ENCODE measurements around the gene PSMD14. TPM values are rescaled to one million over a fixed set of nuclear protein-coding genes. Genes with fewer than 3 reads are reported as not detected.

The PSMD14 gene
- total RNA-seq, 1 experiment from 2014 or later = 83.7 TPM

DNA sequence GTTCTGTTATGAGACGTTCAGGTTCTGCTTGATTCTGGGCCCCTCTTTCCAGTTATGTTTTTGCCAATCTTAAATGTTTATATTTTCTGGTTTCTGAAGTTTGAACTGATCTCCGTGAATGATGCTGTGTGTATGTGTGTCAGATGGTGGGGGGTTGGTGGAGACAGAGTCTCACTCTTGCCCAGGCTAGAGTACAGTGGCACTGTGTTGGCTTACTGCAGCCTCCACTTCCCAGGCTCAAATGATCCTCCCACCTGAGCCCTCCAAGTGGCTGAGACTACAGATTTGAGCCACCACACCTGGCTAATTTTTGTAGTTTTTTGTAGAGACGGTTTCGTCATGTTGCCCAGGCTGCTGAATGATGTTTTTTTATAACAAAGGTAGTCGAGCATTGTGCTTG is 45.9 kb downstream of the PSMD14 start:
- Mint-ChIP-seq H3K4me3 (no peak overlapping the region), H3K36me3 (ENCODE audit: insufficient read depth in 1 of 3, low read depth in 3 of 3) (peaks cover 0 to 4% (median 4%) of the 10 kb centered on the region in 3 experiments; a peak in 3 of 7 replicates), H3K27me3 (ENCODE audit: low read depth) (no peaks in the 10 kb centered on the region), H3K4me1 (peaks cover 25 to 29% of the 10 kb centered on the region in 2 experiments), H3K9me3 (no peaks in the 10 kb centered on the region), H3K27ac (peak overlapping the region in 2 of 3 experiments; percentile 7 to 29; a peak in 4 of 7 replicates)
- Histone ChIP-seq H2BK12ac (ENCODE audit: insufficient read length, low read depth, low read length) (no peak overlapping the region), H4K5ac (ENCODE audit: insufficient read length, low read depth, low read length) (no peak overlapping the region), H3K14ac (ENCODE audit: insufficient read depth, low read length) (no peak overlapping the region), H3K79me2 (ENCODE audit: insufficient read depth, low read length) (peaks cover 14% of the 10 kb centered on the region; the same call in 1 of the 2 replicates), H2AK5ac (ENCODE audit: insufficient read length, low read length) (no peak overlapping the region), H3K4ac (ENCODE audit: low read depth, low read length) (no peak overlapping the region), H3K9me3 (ENCODE audit: control insufficient read depth, low read depth, low read length) (no peaks in the 10 kb centered on the region), H3K79me1 (ENCODE audit: insufficient read depth, low read depth, low read length, poor library complexity, severe bottlenecking) (peaks cover 3% of the 10 kb centered on the region), H2BK20ac (ENCODE audit: low read depth, low read length, poor library complexity, severe bottlenecking) (no peak overlapping the region), H3K56ac (ENCODE audit: insufficient read length, low read depth, low read length) (no peak overlapping the region), H2BK15ac (ENCODE audit: low read depth, low read length) (no peak overlapping the region), H4K8ac (replicated peaks; ENCODE audit: insufficient read length, low read depth, low read length) (no peak overlapping the region), H3K27me3 (ENCODE audit: insufficient read depth, low read length) (no peaks in the 10 kb centered on the region), H2AFZ (ENCODE audit: low read length) (no peak overlapping the region), H3K9ac (ENCODE audit: extremely low read depth, insufficient read length, low read length) (no peak overlapping the region), H3K23ac (ENCODE audit: insufficient read length, low read depth, low read length) (no peak overlapping the region), H4K20me1 (ENCODE audit: control insufficient read depth, insufficient read depth, insufficient read length) (no peaks in the 10 kb centered on the region), H3K27ac (ENCODE audit: insufficient read length, low read depth, low read length) (no peak overlapping the region), H4K91ac (ENCODE audit: insufficient read length, low read depth, low read length) (no peak overlapping the region), H3K18ac (ENCODE audit: insufficient read length, low read depth, low read length) (no peak overlapping the region), H3K23me2 (ENCODE audit: insufficient read length, low read depth, low read length, poor library complexity, severe bottlenecking) (no peaks in the 10 kb centered on the region), H3K4me2 (ENCODE audit: insufficient read depth, insufficient read length, low read length) (no peak overlapping the region), H2BK5ac (ENCODE audit: insufficient read length, low read length) (no peak overlapping the region), H3T11ph (ENCODE audit: low read length) (no peak overlapping the region), H2BK120ac (ENCODE audit: low read depth, low read length, poor library complexity, severe bottlenecking) (no peak overlapping the region), H3K4me1 (ENCODE audit: insufficient read depth, low read length) (peaks cover 5% of the 10 kb centered on the region)
- WGBS (ENCODE audit: extremely low coverage, insufficient read length, low lambda C conversion rate) = no CpG with 5 or more reads among the region's 5 CpGs
- no peak for DNase-seq
- TF ChIP-seq, protein P1, sequence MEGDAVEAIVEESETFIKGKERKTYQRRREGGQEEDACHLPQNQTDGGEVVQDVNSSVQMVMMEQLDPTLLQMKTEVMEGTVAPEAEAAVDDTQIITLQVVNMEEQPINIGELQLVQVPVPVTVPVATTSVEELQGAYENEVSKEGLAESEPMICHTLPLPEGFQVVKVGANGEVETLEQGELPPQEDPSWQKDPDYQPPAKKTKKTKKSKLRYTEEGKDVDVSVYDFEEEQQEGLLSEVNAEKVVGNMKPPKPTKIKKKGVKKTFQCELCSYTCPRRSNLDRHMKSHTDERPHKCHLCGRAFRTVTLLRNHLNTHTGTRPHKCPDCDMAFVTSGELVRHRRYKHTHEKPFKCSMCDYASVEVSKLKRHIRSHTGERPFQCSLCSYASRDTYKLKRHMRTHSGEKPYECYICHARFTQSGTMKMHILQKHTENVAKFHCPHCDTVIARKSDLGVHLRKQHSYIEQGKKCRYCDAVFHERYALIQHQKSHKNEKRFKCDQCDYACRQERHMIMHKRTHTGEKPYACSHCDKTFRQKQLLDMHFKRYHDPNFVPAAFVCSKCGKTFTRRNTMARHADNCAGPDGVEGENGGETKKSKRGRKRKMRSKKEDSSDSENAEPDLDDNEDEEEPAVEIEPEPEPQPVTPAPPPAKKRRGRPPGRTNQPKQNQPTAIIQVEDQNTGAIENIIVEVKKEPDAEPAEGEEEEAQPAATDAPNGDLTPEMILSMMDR (conservative IDR thresholded peaks at IDR 0.05) = no peak
